GM21360 (cell line): ENCODE measurements around the gene OR3A2.
"Not testable (repeated sequence)": the region's sequence is repeated elsewhere in the genome, so short reads cannot be mapped to it uniquely, and the experiment has no call there.

Experiments
- ATAC-seq: cut with Tn5 transposase; IDR thresholded peaks from one replicate; pipeline ENCODE4 v1.9.1; 2021; ENCODE audit warnings: mild to moderate bottlenecking, moderate library complexity; ENCODE audit not compliant: unreplicated experiment

Gene OR3A2

DNA sequence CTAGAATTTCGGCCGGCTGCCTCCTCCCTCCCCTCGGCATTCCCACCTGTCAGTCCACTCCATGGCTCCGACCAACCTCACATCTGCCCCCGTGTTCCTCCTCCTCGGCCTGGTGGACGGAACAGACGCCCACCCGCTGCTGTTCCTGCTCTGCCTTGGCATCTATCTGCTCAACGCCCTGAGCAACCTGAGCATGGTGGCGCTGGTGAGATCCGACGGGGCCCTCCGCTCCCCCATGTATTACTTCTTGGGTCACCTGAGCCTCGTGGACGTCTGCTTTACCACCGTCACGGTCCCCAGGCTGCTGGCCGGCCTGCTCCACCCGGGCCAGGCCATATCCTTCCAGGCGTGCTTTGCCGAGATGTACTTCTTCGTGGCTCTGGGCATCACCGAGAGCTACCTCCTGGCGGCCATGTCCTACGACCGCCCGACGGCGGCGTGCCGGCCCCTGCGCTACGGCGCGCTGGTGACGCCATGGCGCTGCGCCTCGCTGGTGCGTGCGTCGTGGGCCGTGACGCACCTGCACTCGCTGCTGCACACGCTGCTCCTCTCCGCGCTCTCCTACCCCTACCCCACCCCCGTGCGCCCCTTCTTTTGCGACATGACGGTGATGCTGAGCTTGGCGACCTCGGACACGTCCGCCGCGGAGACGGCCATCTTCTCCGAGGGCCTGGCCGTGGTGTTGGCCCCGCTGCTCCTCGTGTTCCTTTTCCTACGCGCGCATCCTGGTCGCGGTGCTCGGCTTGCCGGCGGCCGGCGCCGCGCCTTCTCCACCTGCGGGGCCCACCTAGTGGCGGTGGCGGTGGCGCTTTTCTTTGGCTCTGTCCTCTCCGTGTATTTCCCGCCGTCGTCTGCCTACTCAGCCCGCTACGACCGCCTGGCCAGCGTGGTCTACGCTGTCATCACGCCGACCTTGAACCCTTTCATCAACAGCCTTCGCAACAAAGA lies at the start of gene OR3A2:
Gene OR3A2 (minus strand): TSS at position 440 of the 948 bp plus-strand sequence.
- ATAC-seq: no peak

DNA sequence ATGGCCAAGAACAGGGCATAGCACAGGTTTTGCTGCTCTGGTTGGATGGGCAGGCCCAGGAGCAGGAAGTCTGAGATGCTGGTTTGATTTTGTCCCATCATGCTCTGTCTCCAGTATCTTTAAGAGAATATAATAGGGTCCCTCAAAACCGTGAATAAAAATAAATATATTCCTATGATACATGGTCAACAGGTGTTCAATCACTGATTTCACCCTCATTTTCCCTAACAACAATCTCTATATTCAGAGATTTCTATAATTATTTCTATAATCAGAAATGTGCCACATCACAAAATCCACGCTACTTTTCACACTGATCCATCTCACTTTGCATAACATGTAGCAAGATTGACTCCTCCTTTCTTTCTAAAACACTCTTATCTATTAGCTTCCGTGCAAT lies 47.6 kb upstream of the OR3A2 start, which contains the start of gene OR1E2:
Gene OR1E2 (minus strand): TSS at position 101 of the 400 bp plus-strand sequence. CDS start 0 bp downstream, at position 101.
- ATAC-seq: no peak

DNA sequence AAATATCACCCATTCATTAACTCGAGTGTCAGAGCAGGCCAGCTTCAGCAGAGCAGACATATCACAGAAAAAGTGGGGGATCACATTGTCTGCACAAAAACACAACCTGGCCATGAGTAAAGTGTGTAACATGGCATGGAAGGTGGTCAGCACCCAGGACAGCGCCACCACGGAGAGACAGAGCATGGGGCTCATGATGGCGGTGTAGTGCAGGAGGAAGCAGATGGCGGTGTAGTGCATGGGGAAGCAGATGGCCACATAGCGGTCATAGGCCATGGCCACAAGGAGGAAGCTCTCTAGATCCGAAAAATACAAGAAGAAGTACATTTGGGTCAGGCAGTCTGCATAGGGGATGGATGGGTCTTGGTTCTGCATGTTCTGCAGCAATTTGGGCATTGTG lies 47.1 kb upstream of the OR3A2 start:
- not testable (repeated sequence) for ATAC-seq

DNA sequence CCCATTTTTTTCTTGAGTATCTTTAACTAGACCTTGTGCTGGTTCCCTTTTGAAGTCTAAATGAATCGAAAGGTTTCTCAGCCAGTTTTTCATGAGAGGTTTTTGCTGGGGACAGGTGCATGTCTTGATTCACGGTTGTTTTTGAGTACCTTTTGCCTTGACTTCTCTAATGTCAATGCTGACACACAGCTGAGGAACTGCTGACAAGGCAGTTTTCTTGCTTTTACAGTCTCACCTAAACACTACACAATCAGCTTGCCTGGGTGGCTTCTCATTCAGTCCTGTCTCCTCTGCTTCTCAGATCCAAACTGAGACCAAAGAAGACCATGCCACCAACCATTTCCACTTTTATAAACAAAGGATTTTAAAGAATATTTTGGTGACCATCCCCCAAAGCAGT lies 32.1 kb upstream of the OR3A2 start:
- ATAC-seq: no peak

DNA sequence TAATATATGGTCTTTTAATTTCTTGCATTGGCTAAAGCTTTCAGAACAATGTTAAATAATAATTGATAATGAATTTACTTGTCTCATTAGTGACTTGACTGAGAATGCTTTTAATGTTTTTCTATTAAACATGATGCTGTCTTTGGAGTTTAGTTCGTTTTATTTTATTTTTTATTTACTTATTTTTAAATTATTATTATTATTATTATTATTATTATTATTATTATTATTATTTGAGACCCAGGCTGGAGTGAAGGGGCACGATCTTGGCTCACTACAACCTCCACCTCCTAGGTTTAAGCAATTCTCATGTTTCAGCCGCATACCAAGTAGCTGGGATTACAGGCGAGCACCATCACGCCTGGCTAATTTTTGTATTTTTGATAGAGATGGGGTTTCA lies 29.5 kb upstream of the OR3A2 start:
- no peak for ATAC-seq

DNA sequence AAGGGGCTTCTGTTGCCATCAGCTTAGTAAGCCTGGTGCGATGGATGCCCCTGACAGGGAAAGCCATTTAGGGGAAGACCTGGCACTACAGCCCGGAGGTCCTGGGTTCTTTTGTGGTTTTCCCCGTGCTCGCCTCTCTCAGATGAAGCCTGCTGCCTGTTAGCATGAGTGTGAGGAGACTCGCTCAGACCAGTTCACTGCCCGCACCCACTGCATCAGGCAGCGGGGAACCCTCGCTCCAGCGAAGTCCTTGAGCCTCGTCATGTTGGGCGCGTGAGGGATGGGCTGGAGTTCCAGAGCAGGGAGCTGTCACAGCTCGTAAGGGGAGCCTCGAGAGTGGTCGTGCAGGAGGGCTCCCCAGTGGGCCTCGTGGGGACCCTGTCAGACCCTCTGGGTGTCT lies 26.1 kb upstream of the OR3A2 start:
- not testable (repeated sequence) for ATAC-seq

DNA sequence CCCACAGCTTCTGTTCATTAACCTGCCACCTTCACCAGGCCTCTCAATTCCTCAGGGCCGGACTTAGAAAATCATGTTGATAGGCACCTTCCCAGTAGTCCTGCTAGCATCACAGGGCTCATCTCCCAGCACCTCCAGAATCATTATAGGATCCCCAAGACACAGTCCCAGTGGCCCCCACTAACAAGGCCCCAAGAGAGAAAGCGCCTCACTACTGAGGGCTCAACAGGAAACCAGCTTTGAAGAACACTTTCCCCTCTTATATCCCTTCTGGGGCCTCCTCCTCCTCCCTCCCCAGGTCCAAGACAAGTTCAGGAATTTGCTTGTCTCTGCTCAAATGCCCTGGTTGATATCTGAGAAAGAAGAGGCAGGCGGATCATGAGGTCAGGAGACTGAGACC lies 25.0 kb upstream of the OR3A2 start, which contains the start of gene OR3A3:
Gene OR3A3 (plus strand): TSS at position 301 of the 400 bp plus-strand sequence.
- no peak for ATAC-seq

DNA sequence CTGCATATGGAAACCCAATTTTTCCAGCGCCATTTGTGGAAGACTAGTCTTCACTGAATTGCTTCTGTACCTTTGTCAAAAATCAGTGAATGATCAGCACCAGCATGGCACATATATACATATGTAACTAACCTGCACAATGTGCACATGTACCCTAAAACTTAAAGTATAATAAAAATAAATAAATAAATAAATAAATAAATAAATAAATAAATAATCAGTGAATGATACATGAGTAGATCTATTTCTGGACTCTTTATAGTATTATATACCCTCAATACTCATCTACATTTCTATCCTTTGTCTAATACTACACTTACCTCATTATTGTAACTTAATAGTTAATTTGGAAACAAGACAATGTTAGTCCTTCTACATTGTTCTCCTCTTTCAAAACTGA lies 17.7 kb upstream of the OR3A2 start:
- not testable (repeated sequence) for ATAC-seq

DNA sequence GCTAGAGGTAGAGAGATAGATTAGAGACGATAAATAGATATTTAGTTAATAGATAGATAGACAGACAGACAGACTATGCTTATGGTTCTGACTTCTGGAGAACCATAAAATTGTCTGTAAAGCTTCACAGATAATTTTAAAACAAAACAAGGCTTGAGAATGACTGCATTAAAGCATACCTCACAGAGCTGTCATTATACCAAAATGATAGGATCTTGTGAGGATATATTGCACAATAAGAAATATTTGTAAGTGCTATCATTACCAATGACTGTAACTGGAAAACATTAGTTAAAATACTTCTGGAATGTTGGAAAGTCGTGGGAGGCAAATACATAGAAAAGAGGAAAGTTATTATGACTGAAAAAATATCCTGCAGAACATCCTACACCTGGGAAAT lies 15.7 kb upstream of the OR3A2 start:
- no peak for ATAC-seq

DNA sequence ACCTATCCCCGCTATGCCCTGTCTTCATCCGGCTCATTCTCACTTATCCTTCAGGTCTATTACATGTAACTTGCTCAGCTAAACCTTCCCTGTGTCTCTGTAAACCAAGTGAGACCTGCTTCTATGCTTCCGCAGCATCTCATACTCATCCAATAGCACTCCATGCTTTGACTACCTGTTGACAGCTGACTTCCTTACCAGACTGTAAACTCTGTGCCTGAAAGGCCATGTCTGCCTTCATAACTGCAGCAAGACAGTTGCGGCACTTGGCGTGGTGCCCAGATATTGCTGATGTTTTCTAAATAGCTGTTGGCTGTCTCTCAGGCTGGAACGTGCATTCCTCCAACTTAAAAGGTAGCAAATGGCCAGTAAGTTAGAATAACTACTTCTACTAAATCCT lies 13.9 kb upstream of the OR3A2 start:
- ATAC-seq: no peak

DNA sequence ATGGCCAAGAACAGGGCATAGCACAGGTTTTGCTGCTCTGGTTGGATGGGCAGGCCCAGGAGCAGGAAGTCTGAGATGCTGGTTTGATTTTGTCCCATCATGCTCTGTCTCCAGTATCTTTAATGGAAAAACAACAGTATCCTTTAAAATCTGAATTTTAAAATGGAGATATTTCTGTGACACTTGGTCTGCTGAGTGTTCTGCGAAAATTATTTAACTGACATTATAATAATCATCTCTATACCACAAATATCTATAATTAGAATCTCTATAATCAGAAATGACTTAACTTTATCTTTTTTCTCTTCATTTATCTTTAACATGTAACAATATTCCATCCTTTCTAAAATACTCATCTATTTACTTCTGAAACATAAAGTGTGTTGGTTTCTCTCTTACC lies 12.2 kb upstream of the OR3A2 start, which contains the start of gene OR1E1:
Gene OR1E1 (minus strand): TSS at position 101 of the 400 bp plus-strand sequence. CDS start 0 bp downstream, at position 101.
- no peak for ATAC-seq

DNA sequence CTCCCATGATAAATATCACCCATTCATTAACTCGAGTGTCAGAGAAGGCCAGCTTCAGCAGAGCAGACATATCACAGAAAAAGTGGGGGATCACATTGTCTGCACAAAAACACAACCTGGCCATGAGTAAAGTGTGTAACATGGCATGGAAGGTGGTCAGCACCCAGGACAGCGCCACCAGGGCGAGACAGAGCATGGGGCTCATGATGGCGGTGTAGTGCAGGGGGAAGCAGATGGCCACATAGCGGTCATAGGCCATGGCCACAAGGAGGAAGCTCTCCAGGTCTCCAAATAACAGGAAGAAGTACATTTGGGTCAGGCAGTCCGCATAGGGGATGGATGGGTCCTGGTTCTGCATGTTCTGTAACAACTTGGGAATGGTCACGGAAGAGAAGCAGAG lies 11.7 kb upstream of the OR3A2 start:
- not testable (repeated sequence) for ATAC-seq

DNA sequence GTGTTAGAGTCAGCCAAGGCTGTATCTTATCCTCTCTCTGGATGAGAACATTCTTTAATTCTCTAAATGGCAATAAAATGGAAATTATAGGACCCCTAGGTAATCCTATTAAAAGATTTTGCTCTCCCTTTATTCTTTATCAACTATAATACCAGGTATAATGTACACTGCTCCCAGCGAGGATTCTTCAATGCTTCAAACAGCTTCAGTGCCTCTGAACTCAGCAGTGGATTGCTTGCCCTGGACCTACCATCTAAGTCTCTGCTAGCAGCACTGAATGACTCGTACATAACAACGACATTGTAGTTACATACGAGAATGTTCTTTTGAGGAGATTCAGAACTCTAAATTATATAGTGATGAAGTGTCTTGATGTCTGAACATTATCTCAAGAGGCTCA lies 3.7 kb upstream of the OR3A2 start:
- ATAC-seq: no peak

DNA sequence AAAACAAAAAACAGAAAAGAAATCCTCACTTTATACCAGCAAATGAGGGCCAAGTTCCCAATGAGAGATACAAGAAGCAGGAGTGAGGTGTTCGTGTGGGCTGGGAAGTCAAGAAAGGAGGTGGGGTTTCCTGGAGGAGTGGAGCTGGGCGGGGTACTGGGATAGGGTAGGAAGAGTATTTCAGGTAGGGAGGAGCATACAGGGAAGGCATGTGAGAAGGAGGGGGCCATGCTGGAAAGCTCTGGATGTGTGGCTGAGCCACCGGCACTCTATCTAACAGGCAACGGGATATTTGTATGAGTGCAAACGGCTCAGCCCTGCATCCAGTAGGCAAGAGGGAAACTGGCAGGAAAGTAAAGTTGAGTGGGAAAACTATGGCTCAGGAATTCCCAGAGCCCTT lies 4.2 kb downstream of the OR3A2 start:
- no peak for ATAC-seq

DNA sequence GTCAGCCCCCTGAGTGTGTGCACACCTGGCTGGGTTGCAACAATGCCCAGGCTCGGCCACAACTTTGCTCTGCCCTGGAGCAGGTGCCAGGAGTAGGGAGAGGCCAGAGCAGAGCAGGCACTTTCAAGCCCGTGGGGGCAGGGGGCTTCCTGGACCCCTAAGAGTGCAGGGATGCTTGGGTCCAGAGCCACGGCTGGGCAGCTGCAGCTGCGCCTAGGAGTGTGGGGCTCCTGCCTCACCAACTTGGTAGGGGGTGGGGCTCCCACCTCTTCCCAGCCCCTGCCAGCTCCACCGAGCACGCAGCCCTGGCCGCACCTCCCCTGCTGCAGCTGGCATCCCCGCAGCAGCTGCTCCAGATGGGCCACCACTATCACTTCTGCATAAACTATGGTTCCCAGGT lies 7.8 kb downstream of the OR3A2 start:
- no peak for ATAC-seq

DNA sequence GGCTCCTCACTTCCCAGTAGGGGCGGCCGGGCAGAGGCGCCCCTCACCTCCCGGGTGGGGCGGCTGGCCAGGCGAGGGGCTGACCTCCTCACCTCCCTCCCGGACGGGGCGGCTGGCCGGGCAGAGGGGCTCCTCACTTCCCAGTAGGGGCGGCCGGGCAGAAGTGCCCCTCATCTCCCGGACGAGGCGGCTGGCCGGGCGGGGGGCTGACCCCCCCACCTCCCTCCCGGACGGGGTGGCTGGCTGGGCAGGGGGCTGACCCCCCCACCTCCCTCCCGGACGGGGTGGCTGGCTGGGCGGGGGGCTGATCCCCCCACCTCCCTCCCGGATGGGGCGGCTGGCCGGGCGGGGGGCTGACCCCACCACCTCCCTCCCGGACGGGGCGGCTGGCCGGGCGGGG lies 14.9 kb downstream of the OR3A2 start:
- not testable (repeated sequence) for ATAC-seq

DNA sequence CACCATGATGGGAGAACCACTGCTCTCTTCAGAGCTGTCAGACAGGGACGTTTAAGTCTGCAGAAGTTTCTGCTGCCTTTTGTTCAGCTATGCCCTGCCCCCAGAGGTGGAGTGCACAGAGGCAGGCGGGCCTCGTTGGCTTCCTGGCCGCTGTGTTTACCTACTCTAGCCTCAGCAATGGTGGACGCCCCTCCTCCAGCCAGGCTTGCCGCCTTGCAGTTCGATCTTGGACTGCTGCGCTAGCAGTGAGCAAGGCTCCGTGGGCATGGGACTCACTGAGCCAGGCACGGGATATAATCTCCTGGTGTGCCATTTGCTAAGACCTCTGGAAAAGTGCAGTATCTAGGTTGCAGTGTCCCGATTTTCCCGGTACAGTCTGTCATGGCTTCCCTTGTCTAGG lies 43.3 kb downstream of the OR3A2 start:
- ATAC-seq: not testable (repeated sequence)

DNA sequence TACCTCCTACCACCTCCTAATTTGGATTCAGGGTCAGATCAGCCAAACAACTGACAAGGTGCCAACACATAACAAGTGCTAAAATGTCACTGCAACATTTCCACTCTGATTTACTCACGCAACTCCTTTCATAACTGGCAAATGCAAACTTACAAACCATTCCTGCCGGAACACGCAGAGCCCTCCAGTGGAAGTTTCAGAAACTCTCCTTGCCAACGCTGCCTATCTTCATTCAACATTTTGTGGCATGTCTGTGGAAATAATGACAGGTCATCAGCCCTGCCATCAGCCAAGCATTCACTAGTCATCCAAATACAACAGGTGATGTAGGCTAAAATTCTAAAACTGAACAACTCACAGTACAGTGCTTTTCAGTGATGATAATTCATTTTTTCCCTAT lies 50.2 kb downstream of the OR3A2 start:
- ATAC-seq: no peak

DNA sequence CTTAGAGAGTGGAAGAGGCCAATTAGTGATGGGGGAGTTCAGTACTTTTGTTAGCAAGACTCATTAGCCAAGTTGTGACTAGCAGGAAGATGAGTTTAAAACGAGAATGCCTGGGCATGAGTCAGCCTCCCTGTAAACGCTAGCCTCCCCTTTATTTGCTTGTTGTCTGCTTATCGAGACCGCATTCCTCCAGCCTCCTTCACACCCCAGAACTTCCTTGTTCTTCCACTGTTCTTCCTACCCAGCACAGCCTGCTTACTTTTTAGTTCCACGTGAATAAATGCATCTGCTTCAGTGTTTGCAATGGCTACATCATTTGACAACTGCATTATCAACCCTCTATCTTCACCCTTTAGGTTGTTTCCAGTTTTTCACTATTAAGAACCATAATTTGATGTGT lies 67.8 kb downstream of the OR3A2 start:
- no peak for ATAC-seq

DNA sequence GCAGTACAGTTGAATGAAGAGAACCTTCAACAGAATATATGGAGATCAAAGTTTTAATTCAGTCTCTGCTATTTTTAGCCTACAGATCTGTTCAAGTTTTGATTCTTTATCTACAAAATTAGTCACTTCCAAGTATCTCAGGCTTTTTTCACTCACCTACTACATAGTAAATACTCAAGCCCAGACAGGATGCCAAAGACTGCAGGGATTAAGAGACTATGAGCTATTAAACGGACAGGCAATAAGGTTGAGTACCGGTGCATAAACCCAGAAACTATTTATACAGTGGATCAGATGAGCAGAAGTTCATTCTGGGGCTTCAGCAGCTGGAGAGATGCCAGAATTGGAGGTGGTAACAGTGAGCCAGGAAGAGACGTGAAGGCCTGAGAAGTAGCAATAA lies 69.3 kb downstream of the OR3A2 start:
- no peak for ATAC-seq

DNA sequence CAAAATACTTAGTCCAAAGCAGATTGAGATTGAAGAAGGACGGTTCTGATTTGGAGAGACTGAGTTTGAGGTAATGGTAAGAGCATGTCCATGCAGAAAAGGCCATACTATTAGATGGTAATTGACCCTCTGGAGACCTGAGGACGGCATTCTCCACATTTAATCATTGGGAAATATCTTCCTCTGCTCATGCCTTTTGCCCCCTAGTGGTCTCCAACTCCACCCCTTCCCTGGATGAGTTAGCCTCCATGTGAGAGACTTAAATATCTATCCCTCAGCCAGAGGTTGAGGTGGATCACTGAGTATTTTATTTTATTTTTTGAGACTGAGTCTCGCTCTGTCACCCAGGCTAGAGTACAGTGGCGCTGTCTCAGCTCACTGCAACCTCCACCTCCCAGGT lies 77.5 kb downstream of the OR3A2 start:
- ATAC-seq: no peak

DNA sequence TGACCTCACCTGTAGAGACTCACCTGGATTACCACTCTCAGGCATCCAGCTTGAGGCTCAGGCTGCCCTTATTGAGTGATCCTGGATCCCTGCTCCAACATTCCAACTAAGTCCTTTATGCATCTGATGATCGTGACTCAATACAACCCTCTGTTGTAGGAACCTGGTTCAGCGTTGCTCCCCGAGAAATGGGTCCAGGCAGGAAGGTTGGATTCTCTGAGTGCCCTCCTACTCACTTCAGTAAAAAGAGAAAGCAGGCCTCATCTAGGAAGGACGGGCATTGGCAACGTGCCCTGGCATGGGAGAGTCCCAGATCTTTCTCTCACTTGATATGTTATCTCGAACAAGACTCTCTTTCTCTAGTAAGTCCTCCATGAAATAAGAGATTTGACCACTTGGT lies 87.8 kb downstream of the OR3A2 start, which contains the start of gene OR3A1:
Gene OR3A1 (minus strand): TSS at position 101 of the 400 bp plus-strand sequence. CDS start 5,778 bp downstream, outside the sequence.
- no peak for ATAC-seq
